ENCODE measurements around the gene LINC01488.

- TF ChIP-seq CTCF (IDR thresholded peaks at IDR 0.05) (no peak), EP300 (IDR thresholded peaks at IDR 0.05) (no peak), POLR2A (IDR thresholded peaks at IDR 0.05) (no peak)
Measured at GRCh38 chr11:69521457-69521856, 40.0 kb downstream of the LINC01488 start.

Data from ovary (tissue), 3 donors.